Urothelium cell line (cell line): ENCODE data around the gene CARMIL1.

ENCODE experiments used
- DNase-seq: peaks from one replicate; pipeline ENCODE4 v3.0.0; 2011; ENCODE audit warnings: low spot score, mixed read lengths
- FAIRE-seq: peaks from 2 replicates; lab custom pipeline; 2011; peaks lifted over from hg19 to GRCh38; lab: Jason Lieb, UNC

CARMIL1 gene

DNA sequence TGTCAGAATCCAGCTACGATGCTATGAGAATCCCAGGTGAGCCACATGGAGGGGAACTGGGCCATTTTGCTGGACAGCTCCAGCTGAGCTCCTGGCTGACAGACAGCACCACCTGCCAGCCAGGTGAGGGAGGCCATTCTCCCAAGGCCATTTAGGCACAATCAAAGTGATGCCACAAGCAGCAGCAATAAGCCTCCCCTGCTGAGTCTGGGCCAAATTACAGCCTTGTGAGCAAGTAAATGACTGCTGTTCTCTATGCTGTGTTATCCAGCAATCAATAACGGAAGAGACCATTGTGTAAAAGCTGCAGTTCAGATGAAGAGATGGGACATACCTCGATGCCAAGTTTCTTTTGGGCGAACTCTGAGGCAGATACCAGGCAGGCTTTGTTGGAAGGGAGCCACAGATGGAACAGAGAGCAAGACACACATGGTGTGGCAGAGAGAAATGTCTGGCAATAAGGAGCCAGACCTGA is 358.8 kb downstream of the CARMIL1 start:
- DNase-seq (no peak), FAIRE-seq (no peak)

- FAIRE-seq (no peak), DNase-seq (no peak)
These were observed 360.5 kb downstream of the CARMIL1 start for GRCh38 chr6:25639653-25640052.

- DNase-seq (no peak), FAIRE-seq (no peak)
These were observed 361.3 kb downstream of the CARMIL1 start for GRCh38 chr6:25640446-25640845.

DNA sequence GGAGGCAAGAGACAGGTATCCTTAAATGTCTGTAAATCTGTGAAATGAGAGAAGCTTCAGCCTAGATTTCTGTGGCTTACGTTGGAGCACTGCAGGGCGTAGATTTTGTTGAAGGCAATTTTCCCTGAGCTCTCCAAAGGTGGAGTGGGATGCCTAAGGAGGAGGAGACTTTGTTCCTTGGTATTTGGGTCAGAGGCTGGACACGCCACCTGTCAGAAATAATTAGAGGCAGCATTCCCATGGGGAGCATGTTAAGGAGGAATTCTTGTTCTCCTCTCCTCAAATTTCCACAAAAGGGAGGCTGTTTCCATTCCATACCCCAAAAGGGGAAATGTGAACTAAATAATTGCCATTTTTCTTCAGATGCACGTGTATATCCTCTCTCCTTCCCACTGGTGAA is 361.7 kb downstream of the CARMIL1 start:
- FAIRE-seq (no peak), DNase-seq (no peak)

- DNase-seq = no peak
- FAIRE-seq = no peak
These were observed 362.2 kb downstream of the CARMIL1 start for GRCh38 chr6:25641377-25641776.

GRCh38 chr6:25641940-25642666 is 362.9 kb downstream of the CARMIL1 start:
- DNase-seq (no peak), FAIRE-seq (no peak)

DNA sequence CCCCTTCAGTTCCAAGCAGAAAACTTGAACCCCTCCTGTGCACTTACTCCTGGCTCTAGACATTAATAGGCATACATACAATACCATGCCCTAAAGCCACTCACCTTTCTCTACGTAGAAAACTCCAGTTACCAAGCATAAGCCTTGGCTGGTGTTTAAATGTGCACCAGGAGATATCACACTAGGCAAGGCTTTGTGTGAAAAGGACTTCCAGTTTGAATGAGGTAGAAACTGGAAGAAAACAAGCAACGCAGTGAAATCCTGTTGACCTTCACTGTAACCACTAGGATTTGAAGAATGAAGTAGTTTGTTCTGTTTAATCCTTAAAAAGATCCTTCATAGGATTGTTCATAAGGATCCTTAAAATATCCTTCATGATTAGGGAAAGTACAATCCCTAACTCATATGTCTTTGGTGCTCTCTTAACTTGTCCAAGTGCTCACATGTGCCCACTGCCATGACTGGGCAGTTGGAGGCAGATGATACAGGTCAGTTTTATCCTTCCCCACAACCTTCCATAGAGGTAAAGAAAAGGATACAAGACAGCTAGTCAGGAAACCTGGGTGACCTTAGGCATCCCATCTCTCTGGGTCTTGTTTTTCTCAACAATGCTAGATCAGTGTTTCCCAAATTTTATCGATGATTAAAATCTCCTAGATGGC is 363.6 kb downstream of the CARMIL1 start:
- no peak for DNase-seq
- no peak for FAIRE-seq

DNA sequence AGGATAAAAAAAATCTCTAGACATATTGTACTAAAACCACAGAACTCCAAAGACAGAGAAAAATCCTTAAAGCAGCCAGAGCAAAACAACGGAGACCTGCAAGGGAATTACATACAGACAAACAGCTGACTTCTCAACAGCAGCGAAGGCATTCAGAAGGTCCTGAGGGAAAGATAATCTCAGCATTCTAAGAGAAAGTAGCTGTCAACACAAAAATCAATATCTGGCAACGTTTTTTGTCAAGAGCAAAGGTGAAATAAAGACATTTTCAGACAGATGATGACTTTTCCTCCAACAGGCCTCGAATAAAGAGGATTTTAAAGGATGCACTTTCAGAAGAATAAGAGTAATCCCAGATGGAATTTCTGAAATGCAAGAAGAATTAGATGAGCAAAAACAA is 366.7 kb downstream of the CARMIL1 start:
- DNase-seq (no peak), FAIRE-seq (no peak)

DNA sequence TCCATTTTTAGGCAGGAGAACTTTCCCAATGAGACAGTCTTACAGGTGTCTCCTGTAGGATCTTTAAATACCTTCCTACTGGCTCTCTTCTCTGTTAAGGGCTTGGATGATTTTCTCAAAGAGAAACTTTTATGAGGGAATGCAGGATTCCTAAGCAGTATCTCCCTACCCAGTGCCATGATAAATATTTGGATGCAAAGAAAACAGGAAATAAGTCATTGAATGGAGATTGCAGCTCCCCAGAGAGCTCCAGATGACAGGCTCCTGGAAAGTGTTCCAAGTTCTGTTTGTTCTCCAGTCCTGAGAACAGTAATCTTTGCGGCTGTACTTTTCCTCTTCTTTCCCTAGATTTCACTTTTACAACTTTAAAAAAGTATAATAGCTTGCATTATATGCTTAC is 370.4 kb downstream of the CARMIL1 start:
- no peak for FAIRE-seq
- DNase-seq = no peak

- FAIRE-seq = no peak
- DNase-seq = peak; percentile 40
These were observed 372.9 kb downstream of the CARMIL1 start, which contains the start of gene SCGN for GRCh38 chr6:25652007-25652515. Gene SCGN, plus strand, starts transcription at chr6:25652215. Its CDS starts 189 bp downstream, at chr6:25652404.

GRCh38 chr6:25655723-25656122 is 376.5 kb downstream of the CARMIL1 start:
- DNase-seq (no peak), FAIRE-seq (no peak)

DNA sequence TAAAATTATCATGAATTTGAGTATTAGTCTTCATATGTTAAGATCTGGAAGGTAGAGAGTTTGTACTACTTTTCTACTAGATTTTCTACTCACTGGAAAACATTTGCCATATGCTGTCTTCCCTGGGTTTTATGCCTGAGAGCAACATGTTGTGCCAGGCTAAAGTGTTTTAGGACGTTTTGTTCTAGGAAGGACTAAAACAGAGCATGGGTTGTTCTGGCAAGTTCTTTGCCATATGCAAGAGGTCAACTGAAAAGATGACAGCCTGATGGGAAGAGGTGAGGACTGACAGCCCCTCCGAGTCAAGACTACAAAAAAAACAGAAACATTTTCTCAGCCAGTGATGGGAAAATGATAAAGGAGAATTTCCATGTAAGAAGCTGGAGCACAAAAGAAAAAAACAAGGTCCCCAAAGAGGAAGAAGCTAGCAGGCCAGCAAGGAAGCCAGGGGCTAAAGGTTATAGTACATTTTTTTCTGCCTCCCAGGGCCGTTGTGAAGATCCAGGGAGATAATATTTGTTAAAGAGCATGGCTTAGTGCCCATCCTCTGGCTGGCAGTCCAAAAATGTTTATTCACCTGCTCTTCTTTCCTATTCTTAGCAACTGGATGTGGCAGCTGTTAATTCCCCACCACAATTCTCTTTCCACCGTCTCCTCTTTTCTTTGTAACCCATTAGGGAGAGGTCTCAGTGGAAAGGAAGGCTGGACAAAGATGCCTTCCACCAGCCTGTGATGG is 380.6 kb downstream of the CARMIL1 start:
- no peak for DNase-seq
- no peak for FAIRE-seq

DNA sequence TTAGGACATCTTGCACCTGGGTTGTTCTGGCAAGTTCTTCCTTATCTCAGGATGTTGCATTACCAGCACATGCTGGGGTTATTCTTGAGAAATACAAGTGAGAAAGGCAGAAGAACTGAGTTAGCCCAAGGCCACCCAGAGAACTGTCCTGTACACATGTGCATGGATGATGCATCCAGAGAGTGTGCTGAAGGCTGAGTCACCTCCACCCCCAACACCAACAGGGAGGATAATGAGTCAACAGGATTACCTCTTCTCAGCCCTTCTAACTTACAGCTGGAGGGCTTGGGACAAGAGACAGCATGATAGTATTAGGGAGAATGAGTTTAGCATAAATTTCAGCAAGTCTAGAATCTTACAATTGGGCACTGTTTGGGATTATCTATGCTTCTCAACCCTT is 381.3 kb downstream of the CARMIL1 start:
- peak; percentile 61 for DNase-seq
- FAIRE-seq = peak; percentile 72

- FAIRE-seq (no peak), DNase-seq (no peak)
These were observed 382.1 kb downstream of the CARMIL1 start for GRCh38 chr6:25661129-25661779.

- FAIRE-seq (no peak), DNase-seq (no peak)
These were observed 386.3 kb downstream of the CARMIL1 start for GRCh38 chr6:25665455-25665854.

GRCh38 chr6:25669413-25669812 is 390.2 kb downstream of the CARMIL1 start:
- no peak for FAIRE-seq

More at GRCh38 chr6:25669413-25669812, 390.2 kb downstream of the CARMIL1 start:
- DNase-seq = no peak
